ENCODE data around the gene HEATR3.

DNA sequence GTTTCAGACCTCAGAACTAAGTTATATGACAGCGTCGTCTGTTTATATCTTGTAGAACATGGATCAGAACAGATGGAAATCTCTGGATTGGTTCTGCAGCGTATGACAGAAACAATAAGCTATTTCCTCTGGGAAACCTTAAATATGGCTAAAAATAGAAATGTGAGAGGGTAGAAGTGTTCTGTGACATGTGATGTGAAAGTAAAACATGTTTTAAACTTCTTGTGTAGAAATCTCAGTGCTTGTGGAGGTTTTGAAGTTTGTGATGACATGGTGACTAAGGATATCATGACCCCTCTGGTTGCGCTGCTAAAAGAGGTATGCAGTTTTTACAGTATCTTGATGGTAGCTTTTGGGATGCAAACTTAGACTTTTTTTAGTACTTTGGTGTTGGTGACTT lies 2.8 kb downstream of the HEATR3 start:
- TF ChIP-seq EZH2 (IDR thresholded peaks at IDR 0.05; ENCODE audit: low read depth, low read length, severe bottlenecking) (no peak), SP4 (IDR thresholded peaks at IDR 0.05; ENCODE audit: low read length) (no peak), KDM4A (IDR thresholded peaks at IDR 0.05; ENCODE audit: low read depth, low read length, severe bottlenecking) (no peak), ATF2 (IDR thresholded peaks at IDR 0.05; ENCODE audit: low read length) (no peak), SP2 (IDR thresholded peaks at IDR 0.05; ENCODE audit: low read length) (no peak), JUN (IDR thresholded peaks at IDR 0.05; ENCODE audit: low read depth, low read length) (no peak), RNF2 (IDR thresholded peaks at IDR 0.05; ENCODE audit: borderline replicate concordance, low read depth, low read length, missing control alignments, poor library complexity, severe bottlenecking) (no peak), ZNF274 (IDR thresholded peaks at IDR 0.05; ENCODE audit: borderline replicate concordance, extremely low read depth, low read length) (no peak), RAD21 (IDR thresholded peaks at IDR 0.05 in 1 of 2, conservative IDR thresholded peaks at IDR 0.05 in 1 of 2; ENCODE audit: low read depth in 2 of 2, low read length in 2 of 2) (no peak), POLR2A (IDR thresholded peaks at IDR 0.05; ENCODE audit: control extremely low read depth in 1 of 2, low read depth in 2 of 2, low read length in 2 of 2) (no peak)
- TF ChIP-seq, protein P1, sequence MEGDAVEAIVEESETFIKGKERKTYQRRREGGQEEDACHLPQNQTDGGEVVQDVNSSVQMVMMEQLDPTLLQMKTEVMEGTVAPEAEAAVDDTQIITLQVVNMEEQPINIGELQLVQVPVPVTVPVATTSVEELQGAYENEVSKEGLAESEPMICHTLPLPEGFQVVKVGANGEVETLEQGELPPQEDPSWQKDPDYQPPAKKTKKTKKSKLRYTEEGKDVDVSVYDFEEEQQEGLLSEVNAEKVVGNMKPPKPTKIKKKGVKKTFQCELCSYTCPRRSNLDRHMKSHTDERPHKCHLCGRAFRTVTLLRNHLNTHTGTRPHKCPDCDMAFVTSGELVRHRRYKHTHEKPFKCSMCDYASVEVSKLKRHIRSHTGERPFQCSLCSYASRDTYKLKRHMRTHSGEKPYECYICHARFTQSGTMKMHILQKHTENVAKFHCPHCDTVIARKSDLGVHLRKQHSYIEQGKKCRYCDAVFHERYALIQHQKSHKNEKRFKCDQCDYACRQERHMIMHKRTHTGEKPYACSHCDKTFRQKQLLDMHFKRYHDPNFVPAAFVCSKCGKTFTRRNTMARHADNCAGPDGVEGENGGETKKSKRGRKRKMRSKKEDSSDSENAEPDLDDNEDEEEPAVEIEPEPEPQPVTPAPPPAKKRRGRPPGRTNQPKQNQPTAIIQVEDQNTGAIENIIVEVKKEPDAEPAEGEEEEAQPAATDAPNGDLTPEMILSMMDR (IDR thresholded peaks at IDR 0.05; ENCODE audit: control extremely low read depth in 1 of 3, insufficient read depth in 1 of 3, low read depth in 1 of 3, low read length in 3 of 3) = no peak
